ENCODE results near the gene CNOT4.
"Not testable (repeated sequence)": the region's sequence is repeated elsewhere in the genome, so short reads cannot be mapped to it uniquely, and the experiment has no call there.

The CNOT4 gene

DNA sequence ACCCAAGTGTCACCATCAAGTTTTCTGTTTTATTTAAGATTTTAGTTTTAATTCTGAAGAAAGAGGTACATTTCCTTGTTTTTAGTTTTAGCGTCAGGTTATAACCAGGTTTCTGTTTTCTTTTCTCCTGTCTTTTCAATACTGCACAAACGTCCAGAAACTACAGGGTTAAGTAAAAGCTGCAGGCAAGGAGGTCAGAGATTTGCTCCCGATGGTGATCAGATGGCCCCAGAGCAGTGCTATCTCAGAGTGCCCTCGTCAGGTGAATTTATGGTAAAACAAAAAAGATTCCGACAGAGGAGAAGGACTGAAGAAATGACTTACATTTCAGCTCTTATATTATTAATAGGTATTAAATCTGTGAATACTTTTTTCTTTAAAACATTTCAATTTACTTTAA is 148.1 kb downstream of the CNOT4 start:
- H3K4me1 Mint-ChIP-seq (ENCODE audit: low read depth): no peaks in the 10 kb centered on the region
- peaks cover 30% of the 10 kb centered on the region for H3K36me3 Mint-ChIP-seq (ENCODE audit: low read depth)
- no peaks in the 10 kb centered on the region for H3K27me3 Mint-ChIP-seq
- H3K4me3 Mint-ChIP-seq: no peak overlapping the region
- no peak overlapping the region for H3K27ac Mint-ChIP-seq
- H3K9me3 Mint-ChIP-seq: no peaks in the 10 kb centered on the region

DNA sequence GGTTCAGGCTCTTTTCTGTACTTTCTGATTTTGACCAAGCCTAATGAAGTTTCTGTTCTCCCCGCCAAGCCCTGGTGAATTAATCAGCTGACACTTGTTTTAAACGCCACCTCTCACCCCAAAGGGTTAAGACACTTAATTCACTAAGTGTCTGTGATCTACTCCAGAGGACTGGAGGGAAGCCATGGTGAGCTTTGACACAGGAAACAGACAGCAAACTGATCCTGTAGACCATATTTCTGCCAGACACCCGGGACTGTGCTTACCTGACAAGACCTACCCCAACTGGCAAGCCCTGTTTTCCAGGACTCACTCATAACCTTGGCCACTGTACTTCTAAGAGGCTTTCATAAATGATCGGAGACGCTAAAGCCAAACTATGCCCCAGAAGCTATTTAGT is 150.3 kb downstream of the CNOT4 start:
- Mint-ChIP-seq H3K9me3 (no peaks in the 10 kb centered on the region), H3K27me3 (peaks cover 5% of the 10 kb centered on the region), H3K4me1 (ENCODE audit: low read depth) (no peaks in the 10 kb centered on the region), H3K27ac (no peak overlapping the region), H3K36me3 (ENCODE audit: low read depth) (peaks cover 30% of the 10 kb centered on the region), H3K4me3 (no peak overlapping the region)

DNA sequence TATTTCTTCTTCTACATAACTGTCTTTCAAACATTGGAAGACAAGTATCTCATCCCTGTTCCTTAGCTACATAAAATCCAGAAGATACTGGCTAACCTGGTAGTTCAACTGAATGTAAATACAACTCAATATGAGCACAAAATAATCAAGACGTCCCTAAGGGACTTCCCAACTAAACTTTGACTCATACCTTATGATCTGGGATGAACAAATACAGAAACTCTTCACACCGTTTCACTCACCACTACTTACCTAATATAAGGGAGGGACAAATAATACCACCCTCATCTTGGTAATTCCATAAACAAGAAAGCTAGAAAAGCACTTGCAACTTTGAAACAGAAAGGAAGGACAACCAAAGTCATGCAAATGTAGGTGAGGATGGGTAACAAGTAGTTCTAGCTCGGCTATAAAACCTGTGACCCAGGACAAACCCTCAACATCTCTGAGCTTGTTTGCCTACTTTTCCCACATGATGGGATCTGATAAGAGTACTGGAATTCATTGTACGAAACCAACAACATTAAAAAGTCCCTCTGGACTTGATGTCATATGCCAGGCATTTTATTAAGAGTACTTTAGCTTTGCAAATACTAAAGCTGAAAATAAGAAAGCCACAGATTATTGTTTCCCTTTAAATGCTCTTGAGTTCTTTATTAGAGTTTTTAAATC is 154.4 kb downstream of the CNOT4 start:
- Mint-ChIP-seq H3K4me3 (no peak overlapping the region), H3K4me1 (ENCODE audit: low read depth) (no peaks in the 10 kb centered on the region), H3K9me3 (no peaks in the 10 kb centered on the region), H3K27me3 (peaks cover 5% of the 10 kb centered on the region), H3K27ac (no peak overlapping the region), H3K36me3 (ENCODE audit: low read depth) (no peaks in the 10 kb centered on the region)

DNA sequence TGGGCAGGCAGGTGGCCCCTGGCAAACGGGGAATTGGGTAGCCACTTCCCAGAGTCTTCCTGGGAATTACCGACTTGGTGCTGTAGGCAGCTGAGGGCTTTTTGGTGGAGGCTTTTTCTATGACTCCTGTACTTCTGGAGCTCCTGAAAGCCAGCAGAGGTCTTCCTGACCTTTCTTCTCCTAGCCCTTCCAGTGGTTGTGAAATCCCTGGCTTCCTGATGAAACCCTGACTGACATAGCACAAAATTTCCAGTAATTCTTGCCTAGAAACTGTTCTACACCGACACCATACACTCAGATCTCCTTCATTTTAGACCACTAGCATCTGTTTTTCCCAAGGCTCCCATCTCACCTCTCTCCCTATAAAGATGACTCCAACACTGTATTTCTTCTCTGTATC is 156.1 kb downstream of the CNOT4 start:
- Mint-ChIP-seq H3K27me3 (peaks cover 5% of the 10 kb centered on the region), H3K9me3 (no peaks in the 10 kb centered on the region), H3K4me1 (ENCODE audit: low read depth) (no peaks in the 10 kb centered on the region), H3K4me3 (no peak overlapping the region), H3K36me3 (ENCODE audit: low read depth) (no peaks in the 10 kb centered on the region), H3K27ac (no peak overlapping the region)

DNA sequence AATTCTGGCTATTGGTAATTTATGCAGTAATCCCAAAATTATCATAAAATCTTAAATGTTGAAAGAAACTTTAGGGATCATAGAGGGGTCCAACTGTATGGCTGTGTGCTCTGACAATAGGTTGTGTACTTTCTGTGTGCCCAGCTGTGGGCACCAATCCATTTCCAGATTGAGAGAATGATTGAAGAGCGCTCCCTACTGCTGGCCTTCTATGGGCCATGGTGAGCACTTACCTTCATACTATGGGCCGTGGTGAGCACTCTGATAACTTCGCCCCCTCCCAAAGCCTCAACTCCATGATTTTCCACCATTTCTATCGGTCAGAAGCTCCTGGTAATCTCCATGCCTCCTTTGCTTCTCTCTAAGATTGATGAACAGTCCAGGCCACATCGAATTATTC is 157.6 kb downstream of the CNOT4 start:
- Mint-ChIP-seq H3K27me3 (peaks cover 5% of the 10 kb centered on the region), H3K27ac (no peak overlapping the region), H3K36me3 (ENCODE audit: low read depth) (no peaks in the 10 kb centered on the region), H3K9me3 (no peaks in the 10 kb centered on the region), H3K4me3 (no peak overlapping the region), H3K4me1 (ENCODE audit: low read depth) (no peaks in the 10 kb centered on the region)

DNA sequence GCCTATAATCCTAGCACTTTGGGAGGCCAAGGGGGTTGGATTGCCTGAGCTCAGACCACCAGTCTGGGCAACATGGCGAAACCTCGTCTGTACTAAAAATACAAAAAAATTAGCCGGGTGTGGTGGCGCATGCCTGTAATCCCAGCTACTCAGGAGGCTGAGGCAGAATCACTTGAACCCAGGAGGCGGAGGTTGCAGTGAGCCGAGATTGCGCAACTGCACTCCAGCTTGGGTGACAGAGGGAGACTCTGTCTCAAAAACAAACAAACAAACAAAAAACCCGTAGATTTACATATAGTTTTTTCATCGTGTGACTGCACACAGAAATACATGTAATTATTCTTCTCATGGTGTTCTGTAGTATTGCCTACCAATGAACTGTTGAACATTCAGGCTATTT is 158.8 kb downstream of the CNOT4 start:
- H3K36me3 Mint-ChIP-seq (ENCODE audit: low read depth); H3K9me3 Mint-ChIP-seq; H3K4me3 Mint-ChIP-seq; H3K27ac Mint-ChIP-seq; H3K4me1 Mint-ChIP-seq (ENCODE audit: low read depth); H3K27me3 Mint-ChIP-seq: not testable (repeated sequence)

DNA sequence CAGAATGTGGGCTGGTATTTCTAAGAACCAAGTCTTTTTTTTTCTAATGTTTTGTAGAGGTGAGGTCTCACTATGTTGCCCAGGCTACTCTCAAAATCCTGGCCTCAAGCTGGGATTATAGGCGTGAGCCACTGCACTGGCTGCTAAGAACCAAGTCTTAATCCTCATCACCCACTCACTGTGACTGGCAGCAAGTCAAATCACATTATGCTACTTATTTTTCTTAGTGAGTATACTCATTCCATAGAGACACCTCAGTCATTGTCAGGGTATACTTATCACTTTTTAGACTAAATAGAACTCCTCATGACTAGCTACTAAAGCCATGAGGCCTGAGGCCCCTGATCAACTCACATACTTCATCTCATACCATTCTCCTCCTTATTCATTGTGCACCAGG is 160.2 kb downstream of the CNOT4 start:
- H3K9me3 Mint-ChIP-seq: no peaks in the 10 kb centered on the region

DNA sequence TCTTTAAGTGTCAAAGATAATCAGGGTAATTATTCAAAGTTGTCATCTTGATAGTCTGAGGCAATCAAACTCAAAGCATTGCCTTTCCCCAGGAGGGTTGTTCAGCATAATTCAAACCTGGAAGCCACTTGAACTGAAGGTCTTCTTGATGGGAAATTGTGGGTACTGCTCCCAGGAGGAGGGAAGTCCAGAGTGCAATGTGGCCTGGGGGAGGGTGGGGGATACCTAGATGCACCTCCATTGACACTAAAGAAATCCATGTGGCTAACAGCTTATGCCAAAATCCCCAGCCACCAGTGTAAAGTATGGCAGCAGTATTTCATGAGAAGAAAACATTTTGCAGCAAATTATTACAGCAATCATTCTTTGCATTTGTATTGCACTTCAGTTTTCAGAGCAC is 161.4 kb downstream of the CNOT4 start:
- Mint-ChIP-seq H3K4me3 (no peak overlapping the region), H3K27ac (no peak overlapping the region), H3K9me3 (no peaks in the 10 kb centered on the region), H3K4me1 (ENCODE audit: low read depth) (no peaks in the 10 kb centered on the region), H3K27me3 (no peaks in the 10 kb centered on the region), H3K36me3 (ENCODE audit: low read depth) (no peaks in the 10 kb centered on the region)

More for the DNA sequence above, 160.2 kb downstream of the CNOT4 start:
- H3K4me3 Mint-ChIP-seq: no peak overlapping the region
- H3K36me3 Mint-ChIP-seq (ENCODE audit: low read depth): no peaks in the 10 kb centered on the region
- no peaks in the 10 kb centered on the region for H3K4me1 Mint-ChIP-seq (ENCODE audit: low read depth)
- no peak overlapping the region for H3K27ac Mint-ChIP-seq
- no peaks in the 10 kb centered on the region for H3K27me3 Mint-ChIP-seq

DNA sequence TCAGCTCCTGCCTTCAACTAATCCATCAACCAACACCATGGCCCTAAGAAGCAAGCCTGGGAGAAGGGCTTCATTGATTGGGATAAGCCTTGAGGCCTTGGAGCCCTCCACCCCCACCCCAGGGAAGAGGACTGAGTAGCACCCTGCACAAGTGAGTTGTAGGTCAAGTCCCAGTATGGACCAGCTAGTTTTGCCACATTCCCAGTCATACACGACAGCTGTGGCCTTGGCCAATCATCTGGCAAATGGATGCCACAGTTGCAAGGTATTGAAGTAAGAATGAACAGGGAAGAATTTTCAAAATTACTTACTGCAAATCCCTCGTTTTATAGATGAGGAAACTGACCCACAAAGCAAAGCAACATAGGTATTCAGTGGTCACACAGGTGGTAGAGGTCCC is 166.5 kb downstream of the CNOT4 start:
- no peaks in the 10 kb centered on the region for H3K36me3 Mint-ChIP-seq (ENCODE audit: low read depth)
- H3K27me3 Mint-ChIP-seq: no peaks in the 10 kb centered on the region
- H3K4me1 Mint-ChIP-seq (ENCODE audit: low read depth): no peaks in the 10 kb centered on the region
- no peak overlapping the region for H3K4me3 Mint-ChIP-seq
- no peak overlapping the region for H3K27ac Mint-ChIP-seq
- no peaks in the 10 kb centered on the region for H3K9me3 Mint-ChIP-seq

DNA sequence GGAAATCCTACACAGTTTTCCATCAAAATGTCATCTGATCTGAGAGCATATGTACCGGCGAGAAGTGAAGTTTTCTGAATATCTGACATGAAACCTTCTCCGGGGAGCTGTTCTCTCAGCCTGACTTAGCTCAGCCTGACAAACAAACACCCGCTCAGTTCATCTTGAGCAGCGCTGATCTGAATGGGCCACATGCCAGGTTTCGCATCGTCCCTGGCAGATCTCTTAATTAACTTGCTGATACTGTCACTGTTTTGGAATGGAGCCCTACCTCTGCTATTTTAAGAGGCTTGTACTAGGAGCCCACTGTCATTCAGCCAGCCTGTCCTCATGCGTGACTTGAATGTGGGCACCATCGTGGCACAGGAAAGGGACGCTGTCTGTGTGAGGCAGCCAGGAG is 167.0 kb downstream of the CNOT4 start:
- no peaks in the 10 kb centered on the region for H3K36me3 Mint-ChIP-seq (ENCODE audit: low read depth)
- no peak overlapping the region for H3K4me3 Mint-ChIP-seq
- H3K4me1 Mint-ChIP-seq (ENCODE audit: low read depth): no peaks in the 10 kb centered on the region
- no peaks in the 10 kb centered on the region for H3K9me3 Mint-ChIP-seq
- H3K27me3 Mint-ChIP-seq: no peaks in the 10 kb centered on the region
- H3K27ac Mint-ChIP-seq: no peak overlapping the region

DNA sequence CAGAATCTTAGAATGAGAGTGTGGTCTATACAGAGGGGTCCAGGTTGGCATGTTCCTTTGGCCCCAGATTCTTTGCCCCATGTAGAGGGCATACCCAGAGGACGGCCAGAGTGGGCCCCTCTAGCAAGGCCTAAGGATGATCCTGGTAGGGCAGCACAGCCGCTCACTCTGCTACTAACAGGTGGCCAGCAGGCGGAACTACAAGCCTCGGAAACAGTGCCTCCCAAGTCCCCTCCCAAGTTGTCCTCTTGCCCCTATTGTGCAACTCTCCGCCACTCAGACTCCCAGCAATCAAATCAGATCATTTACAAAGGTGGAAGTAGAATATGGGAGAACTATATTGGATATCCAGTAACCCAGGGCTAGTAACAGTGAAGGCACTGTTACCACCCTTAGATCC is 168.9 kb downstream of the CNOT4 start:
- no peaks in the 10 kb centered on the region for H3K9me3 Mint-ChIP-seq
- no peak overlapping the region for H3K4me3 Mint-ChIP-seq
- no peaks in the 10 kb centered on the region for H3K4me1 Mint-ChIP-seq (ENCODE audit: low read depth)
- H3K27me3 Mint-ChIP-seq: no peaks in the 10 kb centered on the region
- H3K27ac Mint-ChIP-seq: no peak overlapping the region
- no peaks in the 10 kb centered on the region for H3K36me3 Mint-ChIP-seq (ENCODE audit: low read depth)

DNA sequence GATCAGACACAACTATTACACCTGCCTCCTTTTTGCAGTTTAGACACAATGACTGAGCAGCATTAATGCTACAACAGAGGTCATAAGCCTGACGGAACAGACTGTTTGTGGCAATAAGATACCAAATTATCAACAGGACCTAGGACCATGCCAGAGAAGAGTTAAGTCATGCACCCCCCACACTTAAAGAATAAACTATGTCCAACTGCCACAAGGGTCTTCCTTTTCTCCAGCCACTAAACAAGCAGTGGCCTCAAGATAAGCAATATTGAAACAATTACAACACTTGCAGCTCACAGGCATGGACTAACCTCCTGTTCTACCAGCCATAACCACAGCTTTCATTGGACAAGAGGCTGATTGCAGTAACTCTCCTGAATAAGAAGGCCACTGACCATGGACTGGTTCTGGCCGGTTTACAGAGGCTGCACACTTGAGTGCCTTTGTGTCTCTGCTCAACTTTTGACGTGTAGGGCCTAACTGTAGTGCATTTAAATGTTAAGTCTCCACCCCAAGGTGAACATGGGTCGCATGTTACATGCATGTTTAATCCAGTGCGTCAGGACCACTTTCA is 171.8 kb downstream of the CNOT4 start:
- H3K4me3 Mint-ChIP-seq: no peak overlapping the region
- H3K36me3 Mint-ChIP-seq (ENCODE audit: low read depth): peaks cover 3% of the 10 kb centered on the region
- peaks cover 3% of the 10 kb centered on the region for H3K9me3 Mint-ChIP-seq
- peaks cover 3% of the 10 kb centered on the region for H3K4me1 Mint-ChIP-seq (ENCODE audit: low read depth)
- H3K27ac Mint-ChIP-seq: no peak overlapping the region
- no peaks in the 10 kb centered on the region for H3K27me3 Mint-ChIP-seq

DNA sequence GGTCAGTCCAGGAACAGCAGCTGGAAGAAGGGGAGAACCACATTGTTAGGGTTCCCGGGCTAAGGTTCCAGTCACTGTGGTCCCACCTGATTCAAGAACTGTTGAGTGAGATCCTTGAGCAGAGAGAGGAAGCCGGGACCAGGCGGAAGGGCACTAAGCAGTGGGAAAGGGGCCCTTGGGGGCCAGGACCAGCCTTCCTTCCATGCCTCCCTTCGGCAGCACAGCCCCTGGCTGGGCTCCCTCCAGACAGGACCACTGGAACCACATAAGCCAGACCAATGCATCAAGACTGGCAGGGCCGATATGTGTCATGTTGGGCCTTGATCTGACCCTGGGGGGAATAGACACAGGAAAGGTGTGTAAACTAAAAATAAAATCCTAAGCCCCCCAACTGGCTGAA is 172.4 kb downstream of the CNOT4 start:
- H3K36me3 Mint-ChIP-seq (ENCODE audit: low read depth): peaks cover 3% of the 10 kb centered on the region
- H3K4me3 Mint-ChIP-seq: no peak overlapping the region
- H3K27me3 Mint-ChIP-seq: no peaks in the 10 kb centered on the region
- peaks cover 5% of the 10 kb centered on the region for H3K9me3 Mint-ChIP-seq
- no peak overlapping the region for H3K27ac Mint-ChIP-seq
- peaks cover 8% of the 10 kb centered on the region for H3K4me1 Mint-ChIP-seq (ENCODE audit: low read depth)

DNA sequence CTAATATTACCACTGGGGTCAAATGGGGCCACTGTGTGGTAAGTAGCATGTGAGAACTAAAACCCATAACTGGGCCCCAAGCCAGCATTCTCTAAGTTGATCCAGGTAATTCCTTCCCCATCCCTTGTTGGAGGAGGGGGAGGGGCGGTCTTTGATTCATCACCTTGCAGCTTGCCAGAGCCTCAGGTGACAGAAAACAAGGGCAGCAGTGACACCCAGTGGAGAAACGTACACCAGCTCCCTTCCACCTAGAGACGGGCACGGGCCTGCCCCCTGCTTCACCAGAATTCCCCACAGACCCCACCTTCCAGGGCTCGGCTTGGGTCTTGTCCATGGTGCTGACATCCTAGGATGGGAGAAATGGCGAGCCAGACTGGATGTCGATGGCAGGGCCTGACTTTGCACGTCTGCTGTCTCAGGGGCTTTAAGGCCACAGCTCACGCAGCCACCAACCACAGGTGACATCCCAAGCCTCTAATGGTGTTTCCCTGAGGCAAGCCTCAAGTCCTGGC is 174.2 kb downstream of the CNOT4 start:
- no peaks in the 10 kb centered on the region for H3K27me3 Mint-ChIP-seq
- peaks cover 3% of the 10 kb centered on the region for H3K36me3 Mint-ChIP-seq (ENCODE audit: low read depth)
- no peak overlapping the region for H3K27ac Mint-ChIP-seq
- H3K9me3 Mint-ChIP-seq: peaks cover 5% of the 10 kb centered on the region
- no peak overlapping the region for H3K4me3 Mint-ChIP-seq
- peaks cover 8% of the 10 kb centered on the region for H3K4me1 Mint-ChIP-seq (ENCODE audit: low read depth)

DNA sequence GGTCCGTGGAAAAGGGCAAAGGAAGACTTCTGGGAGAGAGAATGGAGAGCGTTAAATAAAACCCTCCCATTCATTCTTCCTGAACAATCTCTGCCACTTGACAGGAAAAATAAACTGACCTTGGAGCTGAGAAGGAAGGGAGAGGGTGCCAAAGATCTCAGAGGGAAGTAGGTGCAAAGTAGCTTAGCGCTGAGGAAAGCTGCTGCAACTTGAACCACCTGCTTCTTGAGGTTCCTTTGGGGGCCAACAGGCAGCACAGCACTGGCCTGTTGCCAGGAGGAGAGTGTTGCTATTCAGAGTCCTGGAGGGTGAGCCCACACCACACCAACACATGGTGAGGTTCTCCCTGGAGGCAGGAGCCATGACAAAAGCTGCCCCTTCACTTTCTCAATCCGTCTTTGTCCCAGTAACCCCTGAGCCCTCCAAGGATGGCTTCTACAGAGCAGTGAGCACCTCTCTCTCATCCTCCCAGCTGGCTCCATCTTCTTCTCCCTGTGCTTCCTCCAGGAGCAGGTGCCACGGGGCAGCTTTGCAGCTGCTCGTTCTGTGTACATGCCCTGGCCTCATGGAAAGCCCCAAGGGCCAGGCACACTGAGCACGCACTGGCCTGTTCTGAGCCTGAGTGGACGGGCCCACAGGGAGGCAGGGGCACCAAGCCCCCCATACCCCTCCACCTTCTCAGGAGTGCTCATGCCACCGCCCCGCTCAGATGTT is 174.9 kb downstream of the CNOT4 start:
- Mint-ChIP-seq H3K4me1 (ENCODE audit: low read depth) (peaks cover 8% of the 10 kb centered on the region), H3K4me3 (no peak overlapping the region), H3K27ac (no peak overlapping the region), H3K9me3 (peaks cover 5% of the 10 kb centered on the region), H3K36me3 (ENCODE audit: low read depth) (peaks cover 3% of the 10 kb centered on the region), H3K27me3 (no peaks in the 10 kb centered on the region)
